GM18861 (cell line): ENCODE data around the gene GLP1R.

Experiments
- ATAC-seq: cut with Tn5 transposase; IDR thresholded peaks from one replicate; pipeline ENCODE4 v1.9.1; 2021; ENCODE audit not compliant: unreplicated experiment

GLP1R gene

GRCh38 chr6:39085129-39085797, 36.7 kb downstream of the GLP1R start:
- no peak for ATAC-seq

GRCh38 chr6:39086294-39086693, 37.7 kb downstream of the GLP1R start:
- no peak for ATAC-seq

- ATAC-seq = no peak
These were observed 38.1 kb downstream of the GLP1R start for GRCh38 chr6:39086711-39087110.

- no peak for ATAC-seq
These were observed 38.6 kb downstream of the GLP1R start for GRCh38 chr6:39087197-39087596.

- no peak for ATAC-seq
These were observed 39.8 kb downstream of the GLP1R start for GRCh38 chr6:39088331-39088730.

- no peak for ATAC-seq
These were observed 41.5 kb downstream of the GLP1R start for GRCh38 chr6:39090036-39090435.

GRCh38 chr6:39091220-39091619, 42.6 kb downstream of the GLP1R start:
- no peak for ATAC-seq

- ATAC-seq = no peak
These were observed 43.5 kb downstream of the GLP1R start for GRCh38 chr6:39092124-39092523.

GRCh38 chr6:39093149-39093708, 44.6 kb downstream of the GLP1R start:
- no peak for ATAC-seq

- no peak for ATAC-seq
These were observed 47.0 kb downstream of the GLP1R start for GRCh38 chr6:39095578-39095977.

GRCh38 chr6:39100358-39100757, 51.8 kb downstream of the GLP1R start:
- no peak for ATAC-seq

GRCh38 chr6:39102071-39102820, 53.7 kb downstream of the GLP1R start:
- no peak for ATAC-seq

- no peak for ATAC-seq
These were observed 54.2 kb downstream of the GLP1R start for GRCh38 chr6:39102821-39103136.

GRCh38 chr6:39104528-39104927, 55.9 kb downstream of the GLP1R start:
- ATAC-seq = no peak

- ATAC-seq = no peak
These were observed 58.5 kb downstream of the GLP1R start for GRCh38 chr6:39107034-39107433.

GRCh38 chr6:39107641-39108040, 59.1 kb downstream of the GLP1R start:
- no peak for ATAC-seq

- ATAC-seq = no peak
These were observed 59.7 kb downstream of the GLP1R start for GRCh38 chr6:39108041-39108839.

GRCh38 chr6:39111280-39111679, 62.7 kb downstream of the GLP1R start:
- ATAC-seq = no peak

GRCh38 chr6:39113788-39114187, 65.2 kb downstream of the GLP1R start:
- no peak for ATAC-seq

- peak; percentile 11 for ATAC-seq
These were observed 65.8 kb downstream of the GLP1R start for GRCh38 chr6:39114388-39114703.

- ATAC-seq = peak; percentile 83
These were observed 66.4 kb downstream of the GLP1R start, which contains the start of gene SAYSD1 for GRCh38 chr6:39114704-39115599. TSS of gene SAYSD1 (minus strand) at chr6:39115186. CDS start at chr6:39115089, 97 bp downstream.
